ENCODE data around the gene DPF1.

GRCh38 chr19:38172001-38172400, 52.0 kb downstream of the DPF1 start:
- TF ChIP-seq EZH2phosphoT487 (IDR thresholded peaks at IDR 0.05) (no peak), CTCF (IDR thresholded peaks at IDR 0.05) (no peak), EZH2 (IDR thresholded peaks at IDR 0.05) (no peak)

Data from neural progenitor cell (in vitro differentiated cells).